HEK293T (cell line): ENCODE results near the gene PTPRD.

ENCODE experiments used
- ARNT ChIP-seq: fragments of 450-650 bp; IDR thresholded peaks from 2 replicates; pipeline ENCODE4 v1.6.1; 2017; ENCODE audit warnings: mild to moderate bottlenecking
- BHLHE40 ChIP-seq: fragments of 450-650 bp; IDR thresholded peaks from 2 replicates; pipeline ENCODE4 v1.6.1; 2016; ENCODE audit warnings: mild to moderate bottlenecking, moderate library complexity, borderline replicate concordance
- CTBP1 ChIP-seq: fragments of 450-650 bp; IDR thresholded peaks from 2 replicates; pipeline ENCODE4 v1.6.1; 2016; ENCODE audit warnings: borderline replicate concordance
- ELF4 ChIP-seq: fragments of 450-650 bp; IDR thresholded peaks from 2 replicates; pipeline ENCODE4 v1.6.1; 2017; ENCODE audit warnings: antibody characterized with exemption
- FOXA1 ChIP-seq: fragments of 450-650 bp; IDR thresholded peaks from 2 replicates; pipeline ENCODE4 v1.6.1; 2016; ENCODE audit warnings: mild to moderate bottlenecking
- FOXK2 ChIP-seq: fragments of 450-650 bp; IDR thresholded peaks from 2 replicates; pipeline ENCODE4 v1.6.1; 2016; ENCODE audit warnings: mild to moderate bottlenecking
- FOXM1 ChIP-seq: fragments of 450-650 bp; IDR thresholded peaks from 2 replicates; pipeline ENCODE4 v1.6.1; 2017; ENCODE audit warnings: mild to moderate bottlenecking, borderline replicate concordance
- HDGF ChIP-seq: fragments of 450-650 bp; IDR thresholded peaks from 2 replicates; pipeline ENCODE4 v1.6.1; 2017; ENCODE audit warnings: antibody characterized with exemption, borderline replicate concordance
- L3MBTL2 ChIP-seq: fragments of 450-650 bp; conservative IDR thresholded peaks from 2 replicates; pipeline ENCODE4 v1.6.1; 2016; ENCODE audit warnings: mild to moderate bottlenecking
- NFRKB ChIP-seq: fragments of 450-650 bp; IDR thresholded peaks from 2 replicates; pipeline ENCODE4 v1.6.1; 2016; ENCODE audit warnings: mild to moderate bottlenecking, moderate library complexity
- SP1 ChIP-seq: fragments of 450-650 bp; IDR thresholded peaks from 2 replicates; pipeline ENCODE4 v1.6.1; 2017
- SUZ12 ChIP-seq: fragments of 450-650 bp; IDR thresholded peaks from 2 replicates; pipeline ENCODE4 v1.6.1; 2016; ENCODE audit warnings: mild to moderate bottlenecking
- TARDBP ChIP-seq: fragments of 450-650 bp; IDR thresholded peaks from 2 replicates; pipeline ENCODE4 v1.6.1; 2016
- ZNF384 ChIP-seq: fragments of 450-650 bp; IDR thresholded peaks from 2 replicates; pipeline ENCODE4 v1.6.1; 2016

DNA sequence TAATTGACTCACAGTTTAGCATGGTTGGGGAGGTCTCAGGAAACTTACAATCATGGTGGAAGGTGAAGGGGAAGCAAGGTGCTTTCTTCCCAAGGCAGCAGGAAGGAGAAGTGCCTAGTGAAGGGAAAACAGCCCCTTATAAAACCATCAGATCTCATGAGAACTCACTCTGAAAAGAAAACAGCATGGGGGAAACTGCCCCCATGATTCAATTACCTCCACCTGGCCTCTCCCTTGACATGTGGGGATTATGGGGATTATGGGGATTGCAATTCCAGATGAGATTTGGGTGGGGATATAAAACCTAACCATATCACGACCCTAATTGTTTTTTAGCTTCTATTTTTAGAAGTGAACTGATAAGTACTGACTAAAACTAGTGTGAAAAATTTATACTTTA, 1435.7 kb downstream of the PTPRD start:
- no peak for TF ChIP-seq SUZ12
- TF ChIP-seq NFRKB: no peak
- TF ChIP-seq FOXK2: no peak
- no peak for TF ChIP-seq ELF4
- TF ChIP-seq SP1: no peak
- no peak for TF ChIP-seq FOXA1
- no peak for TF ChIP-seq ZNF384
- TF ChIP-seq CTBP1: no peak
- no peak for TF ChIP-seq FOXM1
- TF ChIP-seq BHLHE40: no peak
- TF ChIP-seq TARDBP: no peak
- TF ChIP-seq L3MBTL2: no peak
- no peak for TF ChIP-seq ARNT
- TF ChIP-seq HDGF: no peak
